Measurements from ENCODE around the gene TMUB1.

- TF ChIP-seq GATA3 (IDR thresholded peaks at IDR 0.05; ENCODE audit: low read depth, low read length) (no peak), GATA2 (IDR thresholded peaks at IDR 0.05; ENCODE audit: low read depth, low read length) (no peak)
Measured at GRCh38 chr7:151059367-151060112, 23.8 kb downstream of the TMUB1 start, which contains the start of gene SLC4A2.
